Neural cell (in vitro differentiated cells): Measurements from ENCODE around the gene AP3B1. TPM values are rescaled to one million over a fixed set of nuclear protein-coding genes. Genes with fewer than 3 reads are reported as not detected.
"Not testable (repeated sequence)": the region's sequence is repeated elsewhere in the genome, so short reads cannot be mapped to it uniquely, and the experiment has no call there.

Source experiments
- H2AFZ ChIP-seq: fragments of 200-600, 300-800 bp; sonication (generic), shearing (Covaris generic); 2 replicates; pipeline ENCODE4 v1.6.0; 2014; ENCODE audit warnings: low read depth, mild to moderate bottlenecking, antibody characterized with exemption, low read length, moderate library complexity
- H3F3A ChIP-seq: fragments of 200-600 bp; shearing (Covaris generic); 2 replicates; pipeline ENCODE4 v1.6.1; 2016; ENCODE audit warnings: mild to moderate bottlenecking, moderate library complexity, mixed read lengths, antibody characterized with exemption, low read length; ENCODE audit not compliant: insufficient read depth, poor library complexity, severe bottlenecking
- H3K27ac ChIP-seq: fragments of 200-600, 300-800 bp; sonication (generic), shearing (Covaris generic); 2 replicates; pipeline ENCODE4 v1.5.1; 2014; ENCODE audit warnings: mild to moderate bottlenecking, low read length, moderate library complexity
- H3K27me3 ChIP-seq: fragments of 300-800, 200-600 bp; sonication (generic), shearing (Covaris generic); 2 replicates; pipeline ENCODE4 v1.6.0; 2014; ENCODE audit warnings: mild to moderate bottlenecking, low read depth, low read length, moderate library complexity; ENCODE audit not compliant: insufficient read depth
- H3K36me3 ChIP-seq: fragments of 300-800, 200-600 bp; sonication (generic), shearing (Covaris generic); 2 replicates; pipeline ENCODE4 v1.5.1; 2014; ENCODE audit warnings: mild to moderate bottlenecking, antibody characterized with exemption, low read length, moderate library complexity; ENCODE audit not compliant: insufficient read depth
- H3K4me2 ChIP-seq: fragments of 300-800, 200-600 bp; sonication (generic), shearing (Covaris generic); 2 replicates; pipeline ENCODE4 v1.6.0; 2014; ENCODE audit warnings: mild to moderate bottlenecking, low read length
- H3K4me3 ChIP-seq: fragments of 300-800, 200-600 bp; sonication (generic), shearing (Covaris generic); 2 replicates; pipeline ENCODE4 v1.5.1; 2014; ENCODE audit warnings: mild to moderate bottlenecking, low read length, moderate library complexity
- H3K79me2 ChIP-seq: fragments of 200-600 bp; shearing (Covaris generic); replicated peaks from 2 replicates; pipeline ENCODE4 v1.6.0; 2014; ENCODE audit warnings: mild to moderate bottlenecking, low read length, moderate library complexity; ENCODE audit not compliant: insufficient read depth
- H3K9ac ChIP-seq: fragments of 300-800, 200-600 bp; sonication (generic), shearing (Covaris generic); 2 replicates; pipeline ENCODE4 v1.6.1; 2016; ENCODE audit warnings: mild to moderate bottlenecking, low read length, mixed read lengths
- H3K9me2 ChIP-seq: fragments of 200-600 bp; shearing (Covaris generic); 2 replicates; pipeline ENCODE4 v1.6.1; 2016; ENCODE audit warnings: mild to moderate bottlenecking, low read length, mixed read lengths; ENCODE audit not compliant: insufficient read depth
- H3K9me3 ChIP-seq: fragments of 200-600, 300-800 bp; sonication (generic), shearing (Covaris generic); 2 replicates; pipeline ENCODE4 v1.6.1; 2016; ENCODE audit warnings: mild to moderate bottlenecking, mixed run types, low read length, moderate library complexity, mixed read lengths
- H4K20me1 ChIP-seq: fragments of 200-600 bp; shearing (Covaris generic); 2 replicates; pipeline ENCODE4 v1.6.1; 2016; ENCODE audit warnings: mild to moderate bottlenecking, mixed run types; ENCODE audit not compliant: insufficient read depth
- CTCF ChIP-seq: fragments of 450-650 bp; IDR thresholded peaks from 2 replicates; pipeline ENCODE4 v1.5.1; 2014; ENCODE audit warnings: antibody characterized with exemption, mild to moderate bottlenecking, moderate library complexity; ENCODE audit not compliant: poor library complexity, severe bottlenecking
- EP300 ChIP-seq: fragments of 450-650 bp; conservative IDR thresholded peaks from 2 replicates; pipeline ENCODE4 v1.6.1; 2014; ENCODE audit warnings: antibody characterized with exemption, mild to moderate bottlenecking, moderate library complexity; ENCODE audit not compliant: poor library complexity, severe bottlenecking
- EZH2 ChIP-seq: fragments of 200-600, 300-800 bp; shearing (Covaris generic), sonication (generic); IDR thresholded peaks from 2 replicates; pipeline ENCODE4 v1.6.1; 2014; ENCODE audit warnings: antibody characterized with exemption, low read length, borderline replicate concordance, mild to moderate bottlenecking; ENCODE audit not compliant: insufficient read depth, poor library complexity, severe bottlenecking
- MXI1 ChIP-seq: fragments of 450-650 bp; conservative IDR thresholded peaks from 2 replicates; pipeline ENCODE4 v1.6.1; 2014; ENCODE audit warnings: antibody characterized with exemption, mild to moderate bottlenecking; ENCODE audit not compliant: poor library complexity, severe bottlenecking
- POLR2AphosphoS5 ChIP-seq: IDR thresholded peaks from 2 replicates; pipeline ENCODE4 v1.6.1; 2012
- RAD21 ChIP-seq: fragments of 450-650 bp; conservative IDR thresholded peaks from 2 replicates; pipeline ENCODE4 v1.6.1; 2014; ENCODE audit warnings: antibody characterized with exemption, mild to moderate bottlenecking, moderate library complexity
- REST ChIP-seq: IDR thresholded peaks from 2 replicates; pipeline ENCODE4 v1.6.1; 2012; ENCODE audit warnings: borderline replicate concordance
- SMC3 ChIP-seq: fragments of 450-650 bp; conservative IDR thresholded peaks from 2 replicates; pipeline ENCODE4 v1.6.1; 2014; ENCODE audit warnings: antibody characterized with exemption, mild to moderate bottlenecking, moderate library complexity; ENCODE audit not compliant: poor library complexity
- TAF1 ChIP-seq: IDR thresholded peaks from 2 replicates; pipeline ENCODE4 v1.6.1; 2012; ENCODE audit warnings: low read depth
- polyA plus RNA-seq: library from polyadenylated mRNA; depleted of rRNA; stranded (reverse); fragments of >200 nt; gene quantifications from 2 replicates; pipeline ENCODE4 v1.2.3, GENCODE V29; 2014

The AP3B1 gene
- polyA plus RNA-seq, 1 donor from 2014 or later = 8.5 TPM

GRCh38 chr5:78203815-78204214 lies 90.7 kb downstream of the AP3B1 start:
- Histone ChIP-seq H3K9me3 (no peaks in the 10 kb centered on the region), H3K4me3 (no peak overlapping the region)
- TF ChIP-seq CTCF (no peak), EP300 (no peak), REST (no peak), TAF1 (no peak), MXI1 (no peak), EZH2 (no peak), POLR2AphosphoS5 (no peak), SMC3 (no peak), RAD21 (no peak)

GRCh38 chr5:78190402-78190801 lies 104.1 kb downstream of the AP3B1 start:
- H3K9me3 ChIP-seq = no peaks in the 10 kb centered on the region
- H2AFZ ChIP-seq = no peak overlapping the region
- H3K79me2 ChIP-seq = no peaks in the 10 kb centered on the region
- H3K4me2 ChIP-seq = no peak overlapping the region
- no peaks in the 10 kb centered on the region for H3F3A ChIP-seq
- no peaks in the 10 kb centered on the region for H3K36me3 ChIP-seq
- H3K9ac ChIP-seq = no peak overlapping the region
- no peaks in the 10 kb centered on the region for H3K9me2 ChIP-seq
- H3K27me3 ChIP-seq = no peaks in the 10 kb centered on the region
- H3K4me3 ChIP-seq = no peak overlapping the region
- TF ChIP-seq POLR2AphosphoS5 (no peak), EZH2 (no peak), CTCF (no peak), EP300 (no peak), SMC3 (no peak), TAF1 (no peak), RAD21 (no peak), REST (no peak), MXI1 (no peak)
- no peaks in the 10 kb centered on the region for H4K20me1 ChIP-seq
- no peak overlapping the region for H3K27ac ChIP-seq

More at GRCh38 chr5:78203815-78204214, 90.7 kb downstream of the AP3B1 start:
- Histone ChIP-seq H3F3A (no peaks in the 10 kb centered on the region), H3K4me2 (no peak overlapping the region), H4K20me1 (no peaks in the 10 kb centered on the region), H3K36me3 (no peaks in the 10 kb centered on the region), H3K27ac (no peak overlapping the region), H3K27me3 (no peaks in the 10 kb centered on the region), H3K9me2 (no peaks in the 10 kb centered on the region), H2AFZ (no peak overlapping the region), H3K79me2 (no peaks in the 10 kb centered on the region), H3K9ac (no peak overlapping the region)

- not testable (repeated sequence) for H3K9me3 ChIP-seq, H3K9me2 ChIP-seq
Measured at GRCh38 chr5:78188681-78189080, 105.8 kb downstream of the AP3B1 start.

More at GRCh38 chr5:78188681-78189080, 105.8 kb downstream of the AP3B1 start:
- not testable (repeated sequence) for H2AFZ ChIP-seq, H4K20me1 ChIP-seq, H3K36me3 ChIP-seq, H3K27ac ChIP-seq, H3K4me2 ChIP-seq, H3K27me3 ChIP-seq, H3K4me3 ChIP-seq, H3F3A ChIP-seq, H3K9ac ChIP-seq, H3K79me2 ChIP-seq
